B cell (primary cell): ENCODE data around the gene GTPBP4.

Experiments used
- EZH2 ChIP-seq: IDR thresholded peaks from 2 replicates; pipeline ENCODE4 v1.6.1; 2012; ENCODE audit warnings: borderline replicate concordance, low read depth, mild to moderate bottlenecking, moderate library complexity, low read length; ENCODE audit not compliant: insufficient read depth, poor library complexity, severe bottlenecking
- TF ChIP-seq, protein P1 (sequence below): fragments of 200-600 bp; IDR thresholded peaks from one replicate; pipeline ENCODE4 v1.8.0; 2022; ENCODE audit warnings: antibody characterized with exemption, mild to moderate bottlenecking

DNA sequence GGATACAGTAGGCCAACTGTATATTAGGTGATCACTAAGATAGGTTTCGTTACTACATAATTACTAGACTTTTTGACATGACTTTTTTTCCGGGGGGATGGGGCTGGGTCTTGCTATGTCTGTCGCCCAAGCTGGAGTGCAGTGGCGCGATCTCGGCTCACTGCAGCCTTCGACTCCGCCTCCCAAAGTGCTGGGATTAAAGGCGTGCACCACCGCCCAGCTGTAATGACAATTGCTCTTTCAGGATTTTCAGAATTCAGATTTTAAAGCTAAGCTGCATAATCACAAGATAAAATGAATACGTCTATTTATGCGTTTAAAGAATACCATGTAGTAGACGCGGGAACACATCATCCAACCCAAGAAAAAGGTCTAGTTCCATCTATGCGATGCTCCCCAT is 59.7 kb downstream of the GTPBP4 start:
- TF ChIP-seq, protein P1, sequence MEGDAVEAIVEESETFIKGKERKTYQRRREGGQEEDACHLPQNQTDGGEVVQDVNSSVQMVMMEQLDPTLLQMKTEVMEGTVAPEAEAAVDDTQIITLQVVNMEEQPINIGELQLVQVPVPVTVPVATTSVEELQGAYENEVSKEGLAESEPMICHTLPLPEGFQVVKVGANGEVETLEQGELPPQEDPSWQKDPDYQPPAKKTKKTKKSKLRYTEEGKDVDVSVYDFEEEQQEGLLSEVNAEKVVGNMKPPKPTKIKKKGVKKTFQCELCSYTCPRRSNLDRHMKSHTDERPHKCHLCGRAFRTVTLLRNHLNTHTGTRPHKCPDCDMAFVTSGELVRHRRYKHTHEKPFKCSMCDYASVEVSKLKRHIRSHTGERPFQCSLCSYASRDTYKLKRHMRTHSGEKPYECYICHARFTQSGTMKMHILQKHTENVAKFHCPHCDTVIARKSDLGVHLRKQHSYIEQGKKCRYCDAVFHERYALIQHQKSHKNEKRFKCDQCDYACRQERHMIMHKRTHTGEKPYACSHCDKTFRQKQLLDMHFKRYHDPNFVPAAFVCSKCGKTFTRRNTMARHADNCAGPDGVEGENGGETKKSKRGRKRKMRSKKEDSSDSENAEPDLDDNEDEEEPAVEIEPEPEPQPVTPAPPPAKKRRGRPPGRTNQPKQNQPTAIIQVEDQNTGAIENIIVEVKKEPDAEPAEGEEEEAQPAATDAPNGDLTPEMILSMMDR: no peak
- no peak for TF ChIP-seq EZH2
